Islet of Langerhans (tissue), 1 donor: Measurements from ENCODE around the gene FBXL22.
A peak's percentile ranks its signal among the peaks of the same experiment; 100 is the strongest.

Experiments
- FAIRE-seq: peaks from one replicate; lab custom pipeline; 2011; peaks lifted over from hg19 to GRCh38; lab: Jason Lieb, UNC

Gene FBXL22

GRCh38 chr15:63593705-63594671 lies 3.2 kb upstream of the FBXL22 start:
- no peak for FAIRE-seq

- FAIRE-seq = no peak
Measured at GRCh38 chr15:63595065-63595464, 2.1 kb upstream of the FBXL22 start.

- FAIRE-seq = no peak
Measured at GRCh38 chr15:63595688-63596087, 1.5 kb upstream of the FBXL22 start.

- FAIRE-seq = no peak
Measured at GRCh38 chr15:63596676-63597037, 530 bp upstream of the FBXL22 start.

- no peak for FAIRE-seq
Measured at GRCh38 chr15:63597821-63598220, 634 bp downstream of the FBXL22 start.

DNA sequence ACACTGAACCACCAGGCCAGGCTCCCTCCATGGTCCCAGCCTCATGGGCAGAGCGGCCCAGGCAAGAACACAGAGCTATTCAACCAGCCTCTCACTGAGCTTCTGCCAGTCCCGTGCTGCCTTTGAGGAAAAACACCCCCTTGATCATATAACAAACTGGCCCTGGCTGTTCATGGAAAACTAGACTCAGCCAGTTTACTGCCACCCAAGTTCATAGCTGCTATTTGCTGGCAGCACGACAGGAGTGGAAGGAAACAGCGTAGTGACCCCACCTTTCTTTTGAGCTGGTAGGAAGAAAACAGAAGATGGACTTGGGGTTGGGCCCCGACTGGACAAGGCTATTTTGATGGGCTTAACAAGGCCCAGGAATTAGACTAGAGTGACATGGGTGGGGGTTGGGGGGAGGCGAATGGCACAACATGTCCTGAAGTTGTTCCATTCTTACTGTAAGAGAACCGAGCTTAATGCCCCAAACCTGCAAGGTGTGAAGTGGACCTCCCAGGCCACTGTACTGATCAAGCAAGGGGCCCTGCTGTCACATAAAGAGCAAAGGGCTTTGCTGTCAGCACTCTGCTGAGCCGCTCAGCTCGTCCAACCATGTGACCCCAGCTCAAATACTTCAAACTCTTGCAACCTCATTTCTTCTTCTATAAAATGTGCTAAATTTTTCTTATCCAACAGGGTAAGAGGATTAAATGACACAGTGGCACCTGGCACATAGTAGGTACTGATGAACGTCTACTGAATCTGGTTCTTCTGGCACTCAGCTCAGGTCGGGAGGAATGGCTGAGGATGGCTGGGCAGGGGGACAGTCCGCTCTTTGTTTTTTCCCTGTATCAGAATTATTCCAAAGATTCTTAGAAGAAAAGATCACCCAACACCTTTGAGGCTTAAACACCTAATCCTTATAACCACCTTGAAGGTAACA lies 1.6 kb downstream of the FBXL22 start:
- no peak for FAIRE-seq

- FAIRE-seq = no peak
Measured at GRCh38 chr15:63599401-63600000, 2.3 kb downstream of the FBXL22 start.

DNA sequence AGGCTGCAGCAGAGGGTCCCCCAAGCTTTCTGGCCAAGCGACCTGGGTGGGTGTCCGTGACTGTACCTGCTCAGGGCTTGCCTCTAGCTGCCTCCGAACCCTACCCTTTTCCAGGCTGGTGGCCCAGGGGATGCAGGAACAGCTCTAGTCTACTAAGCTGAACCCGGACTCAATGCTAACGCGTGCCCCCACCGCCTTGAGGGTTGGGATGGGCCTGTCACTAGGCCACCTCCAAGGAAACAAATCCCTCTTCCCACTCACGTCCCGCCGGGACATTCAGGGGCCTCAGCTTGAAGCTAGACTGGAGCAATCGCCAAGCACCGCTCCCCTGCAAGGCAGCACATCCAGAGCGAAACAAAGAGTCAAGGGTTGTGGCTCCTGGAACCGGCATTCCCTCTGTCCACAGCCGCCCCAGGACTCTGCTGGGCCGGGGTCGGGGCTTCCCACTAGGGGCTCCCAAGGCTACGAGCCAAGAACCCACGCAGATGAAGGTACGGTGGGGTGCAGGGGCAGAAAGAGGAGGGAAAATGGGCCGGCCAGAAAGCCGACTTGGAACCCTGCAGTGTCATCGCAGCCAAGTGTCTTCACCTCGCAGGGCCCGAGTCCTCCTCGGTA lies 2.9 kb downstream of the FBXL22 start:
- FAIRE-seq = no peak

DNA sequence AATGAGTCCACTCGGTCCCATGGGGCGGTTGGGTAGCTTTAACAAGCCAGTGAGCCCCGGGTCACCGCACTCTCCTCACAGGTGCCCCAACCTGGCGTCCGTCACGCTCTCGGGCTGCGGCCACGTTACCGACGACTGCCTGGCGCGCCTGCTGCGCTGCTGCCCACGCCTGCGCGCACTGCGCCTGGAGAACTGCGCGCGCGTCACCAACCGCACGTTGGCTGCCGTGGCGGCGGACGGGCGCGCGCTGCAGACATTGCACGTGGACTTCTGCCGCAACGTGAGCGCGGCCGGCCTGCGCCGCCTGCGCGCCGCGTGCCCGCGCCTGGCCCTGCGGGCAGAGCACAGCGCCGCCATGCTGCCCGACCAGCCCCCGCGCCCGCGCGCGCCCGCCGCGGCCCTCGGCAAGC lies 3.4 kb downstream of the FBXL22 start:
- no peak for FAIRE-seq

DNA sequence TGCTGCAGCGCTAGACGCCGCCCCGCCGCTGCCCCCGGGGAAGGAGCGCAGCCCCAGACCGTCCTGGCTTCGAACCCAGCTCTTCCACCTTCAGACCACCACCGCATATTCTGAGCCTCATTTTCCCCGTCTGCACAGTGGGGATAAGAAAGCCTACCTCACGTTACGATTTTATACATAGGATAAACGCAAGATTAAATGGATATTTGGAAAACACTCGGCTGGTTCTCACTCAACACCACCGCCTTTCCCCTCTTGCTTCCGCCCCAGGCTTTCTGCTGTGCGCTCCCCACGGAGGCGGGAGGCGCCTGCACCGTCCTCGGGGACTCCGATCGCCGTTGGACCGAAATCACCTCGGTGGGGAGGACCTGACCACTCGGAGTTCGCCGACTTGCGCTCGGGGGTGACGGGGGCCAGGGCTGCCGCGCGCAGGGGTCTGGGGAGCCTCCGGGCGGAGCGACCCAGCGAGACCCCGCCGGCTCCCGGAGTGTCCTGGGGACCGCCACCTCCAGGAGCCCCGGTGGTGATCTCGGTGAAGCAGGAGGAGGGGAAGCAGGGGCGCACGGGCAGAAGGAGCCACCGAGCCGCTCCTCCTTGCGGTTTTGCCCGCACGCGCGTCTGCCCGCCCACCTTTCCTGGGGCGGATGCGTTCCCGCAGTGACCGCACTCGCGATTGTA lies 4.0 kb downstream of the FBXL22 start:
- no peak for FAIRE-seq

- FAIRE-seq = no peak
Measured at GRCh38 chr15:63601704-63602185, 4.6 kb downstream of the FBXL22 start.

DNA sequence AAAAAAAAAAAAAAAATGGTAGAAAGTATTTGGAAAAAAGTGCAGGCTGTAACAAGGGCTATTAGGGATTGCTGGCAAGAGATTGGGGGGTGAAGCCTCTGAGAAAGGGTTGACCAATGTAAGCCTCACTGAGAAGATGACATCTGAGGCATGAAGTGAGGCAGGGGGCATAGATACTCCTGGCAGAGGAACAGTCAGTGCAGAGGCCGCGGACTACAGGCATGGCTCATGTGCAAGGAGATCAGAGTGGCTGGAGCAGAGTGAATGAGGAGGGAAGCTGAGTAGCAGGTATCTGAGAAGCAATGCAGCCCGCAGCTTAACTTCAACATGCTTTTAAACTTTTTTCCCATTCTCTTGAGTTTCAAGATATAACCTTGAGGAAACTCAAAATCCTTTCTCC lies 5.4 kb downstream of the FBXL22 start:
- FAIRE-seq = no peak

GRCh38 chr15:63603516-63603915 lies 6.3 kb downstream of the FBXL22 start:
- FAIRE-seq = no peak

- no peak for FAIRE-seq
Measured at GRCh38 chr15:63604281-63604680, 7.1 kb downstream of the FBXL22 start.

GRCh38 chr15:63605036-63605435 lies 7.8 kb downstream of the FBXL22 start:
- no peak for FAIRE-seq

GRCh38 chr15:63605816-63606215 lies 8.6 kb downstream of the FBXL22 start:
- FAIRE-seq = no peak

DNA sequence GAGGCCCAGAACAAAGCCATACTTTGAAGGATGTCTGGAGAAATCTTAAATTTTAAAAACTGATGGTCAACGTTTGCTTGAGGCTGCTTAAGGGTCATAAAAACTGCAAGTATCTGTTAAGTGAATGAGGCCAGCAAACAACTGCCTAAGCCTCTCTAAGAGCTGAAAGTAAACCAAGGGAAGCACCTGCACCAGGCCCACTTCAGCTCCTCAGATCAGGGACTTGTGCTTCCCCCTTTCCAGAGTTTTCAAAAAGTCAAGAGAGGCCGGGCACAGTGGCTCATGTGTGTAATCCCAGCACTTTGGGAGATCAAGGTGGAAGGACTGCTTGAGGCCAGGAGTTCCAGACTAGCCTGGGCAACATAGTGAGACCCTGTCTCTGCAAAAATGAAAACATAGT lies 9.1 kb downstream of the FBXL22 start:
- no peak for FAIRE-seq

DNA sequence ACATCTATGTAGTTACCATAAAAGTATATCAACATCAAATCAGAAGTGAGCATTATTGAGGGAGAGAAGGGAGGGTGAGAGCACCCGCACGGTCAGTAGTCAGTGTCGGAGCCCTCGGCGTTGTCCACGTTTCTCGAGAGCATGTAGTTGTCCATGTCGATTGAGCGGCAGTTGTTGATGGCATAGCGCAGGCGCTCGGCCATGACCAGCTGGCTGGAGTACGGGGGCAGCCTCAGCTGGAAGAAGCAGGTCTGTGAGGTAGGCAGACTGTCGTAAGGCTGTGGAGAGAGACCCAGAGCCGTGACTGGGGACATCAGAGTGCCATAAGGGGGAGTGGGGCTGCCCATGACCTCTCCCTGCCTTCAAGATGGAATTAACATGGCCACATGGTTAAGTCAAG lies 11.8 kb downstream of the FBXL22 start:
- FAIRE-seq = no peak

DNA sequence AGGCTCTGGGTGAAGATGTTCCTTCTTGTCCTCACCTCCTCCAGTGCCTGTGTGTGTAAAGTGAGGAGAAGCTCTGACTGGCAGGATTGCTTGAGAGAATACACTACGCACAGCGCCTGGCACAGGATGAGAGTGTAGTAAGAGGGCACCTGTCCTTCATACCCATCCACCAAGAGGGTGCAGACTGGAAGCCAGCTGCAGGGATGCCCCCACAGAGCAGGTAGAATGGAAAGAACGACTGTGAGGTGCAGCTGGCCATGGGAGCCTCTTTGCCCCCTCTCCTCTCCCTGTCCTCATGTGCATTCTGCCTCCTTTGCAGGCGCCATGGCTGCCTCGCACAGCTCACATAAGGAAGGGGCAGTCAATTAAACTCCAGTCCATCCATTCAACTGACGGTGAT lies 12.3 kb downstream of the FBXL22 start:
- FAIRE-seq = no peak

DNA sequence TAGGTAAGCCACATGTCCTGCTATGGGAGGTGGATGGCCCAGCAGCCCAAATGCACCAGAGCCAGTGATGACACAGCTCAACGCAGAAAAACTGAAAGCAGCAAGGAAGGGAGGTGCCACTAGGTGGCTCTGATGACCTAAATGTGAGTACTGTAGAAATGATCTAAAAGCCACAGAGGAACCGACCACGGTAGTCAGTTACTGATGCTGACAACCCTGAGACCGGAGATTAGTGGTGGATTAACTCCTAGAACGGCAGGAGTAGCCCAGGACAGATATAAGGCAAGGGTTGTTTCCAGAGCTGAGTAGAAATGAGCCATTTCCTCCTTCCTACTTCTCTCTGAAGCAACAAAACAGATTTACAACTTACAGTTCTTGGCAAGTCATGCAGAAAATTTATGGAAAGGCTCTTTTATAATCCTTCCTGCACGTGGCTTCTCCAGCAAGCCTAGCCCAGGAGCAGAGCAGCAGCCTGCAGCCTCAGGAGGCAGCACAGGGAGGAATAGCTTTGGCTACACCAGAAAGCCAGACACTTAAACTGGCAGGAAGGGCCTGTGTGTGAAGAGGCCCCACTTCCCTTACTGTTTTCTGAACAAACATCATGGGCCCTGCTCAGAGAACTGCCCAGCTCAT lies 13.1 kb downstream of the FBXL22 start:
- FAIRE-seq = peak; percentile 85

DNA sequence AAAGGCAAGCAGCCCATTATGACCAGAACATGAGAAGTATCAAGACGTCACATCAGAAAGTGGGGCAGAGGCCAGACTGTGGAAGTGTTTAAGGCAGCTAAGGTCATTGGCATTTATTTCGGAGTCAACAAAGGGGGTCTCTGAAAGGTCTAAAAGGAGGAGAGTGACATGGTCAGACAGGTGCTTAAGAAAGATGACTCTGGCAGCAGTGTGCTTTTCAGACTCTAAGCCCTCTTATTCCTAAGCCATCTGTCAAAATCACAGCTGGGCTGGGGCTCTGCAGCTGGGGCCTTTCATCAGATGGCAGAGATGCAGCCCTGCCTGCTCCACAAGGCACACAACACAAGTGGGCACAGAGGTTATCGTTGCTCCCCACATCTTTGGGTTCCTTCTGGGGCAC lies 14.0 kb downstream of the FBXL22 start:
- FAIRE-seq = no peak
